Stimulated activated CD4-positive, alpha-beta T cell treated with anti-CD3 and anti-CD28 coated beads, TNF-alpha, amount 100 ng/mL, for 48 hours (primary cell): ENCODE results near the gene EFCAB6.

Experiments used
- DNase-seq, 3 donors: peaks; one replicate each; pipeline ENCODE4 v3.0.0-alpha.2; 2020; ENCODE audit warnings: low read depth in 3 of 3

EFCAB6 gene

DNA sequence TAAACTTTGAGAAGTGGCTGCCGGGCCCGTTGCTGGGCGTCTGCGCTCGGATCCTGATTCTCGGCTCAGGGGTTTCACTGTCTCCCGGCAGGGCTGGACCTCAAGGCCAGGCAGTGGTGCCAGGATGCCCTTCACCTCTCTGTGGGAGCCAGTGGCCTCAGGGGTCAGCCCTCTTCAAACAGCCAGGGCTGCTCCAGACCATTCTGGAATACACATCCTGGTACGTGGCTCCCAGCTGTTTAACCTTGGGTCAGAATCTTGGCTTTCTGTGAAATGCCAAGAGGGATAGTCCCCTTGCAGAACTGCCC is 329.8 kb downstream of the EFCAB6 start:
- no peak for DNase-seq

GRCh38 chr22:43481568-43482317 is 330.4 kb downstream of the EFCAB6 start:
- no peak for DNase-seq

- no peak for DNase-seq
Measured at GRCh38 chr22:43479962-43480361, 332.1 kb downstream of the EFCAB6 start.

DNA sequence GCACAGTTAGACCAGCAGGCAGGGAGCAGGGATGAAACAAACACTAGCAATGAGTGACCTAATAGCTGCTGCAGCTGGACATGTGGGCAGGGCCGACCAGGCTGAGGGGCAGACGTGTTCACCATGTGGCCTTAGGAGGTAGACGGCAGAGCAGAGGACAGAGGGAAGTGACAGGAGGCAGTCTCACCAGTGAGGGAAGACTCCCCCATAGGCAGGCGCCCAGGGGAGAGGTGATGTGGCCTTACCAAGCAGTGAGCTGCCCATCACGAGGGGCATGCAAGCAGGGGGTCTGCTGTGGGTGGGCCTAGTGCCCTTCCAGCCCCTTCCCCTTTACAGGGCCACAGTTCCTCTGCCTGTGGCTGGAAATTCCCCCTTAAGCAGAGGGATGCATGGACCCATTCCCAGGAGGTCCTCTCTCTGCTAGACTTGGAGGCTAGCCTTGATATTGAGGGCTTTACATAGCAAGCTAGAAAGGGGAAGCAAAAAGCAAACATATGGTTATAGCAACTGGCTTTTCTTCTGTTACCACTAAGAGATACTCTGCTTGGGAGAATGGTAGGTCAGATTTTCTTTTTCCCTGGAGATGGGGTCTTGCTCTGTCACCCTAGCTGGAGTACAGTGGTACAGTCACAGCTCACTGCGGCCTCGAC is 332.7 kb downstream of the EFCAB6 start:
- DNase-seq = no peak
